Stimulated activated CD8-positive, alpha-beta memory T cell treated with anti-CD3 and anti-CD28 coated beads, Interleukin-4, amount 100 ng/mL, for 48 hours (primary cell): Measurements from ENCODE around the gene HBG2.

Experiments
- DNase-seq: peaks from one replicate; pipeline ENCODE4 v3.0.0-alpha.2; 2020

HBG2 gene

DNA sequence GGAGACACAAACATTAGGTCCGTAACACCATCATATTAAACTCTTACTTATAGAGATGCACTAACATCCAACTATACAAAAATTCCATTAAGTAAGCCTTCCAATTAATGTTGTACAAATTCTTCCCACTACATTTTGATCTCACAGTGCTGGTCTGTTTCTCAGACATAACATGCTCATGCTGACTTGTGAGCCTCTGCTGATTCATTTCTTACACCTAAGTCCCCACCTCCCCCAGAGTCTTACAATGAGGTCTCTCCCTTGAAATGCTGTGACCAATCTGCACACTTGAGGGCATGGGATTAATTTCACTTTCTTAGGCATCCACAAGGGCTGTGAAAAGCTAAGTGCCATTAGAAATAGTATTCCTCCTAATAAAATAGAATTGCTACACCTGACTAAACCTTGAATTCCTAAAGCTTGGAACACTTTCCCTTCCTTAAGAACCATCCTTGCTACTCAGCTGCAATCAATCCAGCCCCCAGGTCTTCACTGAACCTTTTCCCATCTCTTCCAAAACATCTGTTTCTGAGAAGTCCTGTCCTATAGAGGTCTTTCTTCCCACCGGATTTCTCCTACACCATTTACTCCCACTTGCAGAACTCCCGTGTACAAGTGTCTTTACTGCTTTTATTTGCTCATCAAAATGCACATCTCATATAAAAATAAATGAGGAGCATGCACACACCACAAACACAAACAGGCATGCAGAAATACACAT lies 6.9 kb downstream of the HBG2 start:
- no peak for DNase-seq

DNA sequence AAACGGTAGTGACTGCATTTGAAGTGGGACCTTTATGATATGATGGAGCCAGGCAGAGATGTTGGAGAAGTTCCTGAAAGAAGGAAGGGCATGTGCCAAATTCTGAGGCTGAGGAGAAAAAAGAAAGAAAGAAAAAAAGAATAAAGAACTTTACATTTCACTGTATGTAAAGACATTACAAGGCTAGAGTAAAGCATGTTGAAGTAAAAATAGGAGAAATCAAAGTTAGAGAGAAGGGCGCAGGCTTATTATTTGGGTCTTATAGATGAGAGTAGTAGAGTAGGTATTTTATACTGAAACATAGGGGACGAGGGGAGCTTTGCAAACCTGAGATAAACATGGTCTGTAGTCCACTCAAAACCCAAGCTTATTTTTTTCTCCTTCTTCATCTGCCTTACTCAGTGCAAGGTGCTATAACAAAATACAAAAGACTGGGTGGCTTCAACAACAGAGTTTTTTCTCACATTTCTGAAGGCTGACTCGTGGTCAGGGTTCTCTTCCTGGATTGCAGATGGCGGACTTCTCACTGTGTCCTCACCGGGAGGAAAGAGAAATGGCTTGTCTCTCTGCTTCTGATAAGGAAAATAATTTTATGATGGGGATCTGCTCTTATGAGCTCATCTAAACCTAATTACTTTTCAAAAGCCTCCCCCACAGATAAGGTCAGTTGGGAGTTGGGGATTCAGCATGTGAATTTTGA lies 7.7 kb downstream of the HBG2 start:
- DNase-seq: no peak

DNA sequence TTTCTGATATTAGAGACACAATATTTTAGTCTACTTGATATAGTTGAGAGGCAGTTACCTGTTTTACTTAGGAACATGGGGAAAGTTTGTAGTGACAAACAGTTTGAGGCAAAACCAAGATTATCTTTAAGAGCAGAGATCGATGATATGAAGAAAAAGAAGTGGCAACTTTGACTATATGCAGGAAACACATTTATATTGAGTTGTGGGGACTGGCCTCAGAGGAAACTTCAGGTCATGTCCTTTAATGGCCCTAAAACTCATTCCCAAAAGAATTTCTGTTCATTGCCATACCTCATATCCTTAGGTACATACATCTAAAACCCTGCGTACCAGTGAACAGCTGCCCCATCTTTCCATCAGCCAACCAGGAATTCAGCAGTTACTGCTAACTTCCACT lies 9.4 kb downstream of the HBG2 start:
- no peak for DNase-seq

DNA sequence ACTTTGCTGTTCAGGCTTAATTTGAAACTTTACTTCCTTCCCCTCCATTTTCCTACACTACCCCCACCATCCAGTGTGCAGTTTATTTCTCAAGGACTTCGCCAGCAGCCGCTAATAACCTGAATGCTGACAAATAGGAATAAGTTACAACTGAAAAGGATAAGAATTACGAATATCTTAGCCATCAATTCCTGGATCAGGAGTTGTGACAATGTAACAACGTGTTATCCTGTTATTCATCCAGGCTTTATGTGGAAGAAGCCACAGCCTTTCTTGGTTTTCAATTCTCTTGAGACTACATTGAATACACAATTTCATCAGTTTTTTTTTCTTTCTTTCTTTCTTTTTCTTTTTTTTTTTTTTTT lies 10.8 kb downstream of the HBG2 start:
- no peak for DNase-seq

DNA sequence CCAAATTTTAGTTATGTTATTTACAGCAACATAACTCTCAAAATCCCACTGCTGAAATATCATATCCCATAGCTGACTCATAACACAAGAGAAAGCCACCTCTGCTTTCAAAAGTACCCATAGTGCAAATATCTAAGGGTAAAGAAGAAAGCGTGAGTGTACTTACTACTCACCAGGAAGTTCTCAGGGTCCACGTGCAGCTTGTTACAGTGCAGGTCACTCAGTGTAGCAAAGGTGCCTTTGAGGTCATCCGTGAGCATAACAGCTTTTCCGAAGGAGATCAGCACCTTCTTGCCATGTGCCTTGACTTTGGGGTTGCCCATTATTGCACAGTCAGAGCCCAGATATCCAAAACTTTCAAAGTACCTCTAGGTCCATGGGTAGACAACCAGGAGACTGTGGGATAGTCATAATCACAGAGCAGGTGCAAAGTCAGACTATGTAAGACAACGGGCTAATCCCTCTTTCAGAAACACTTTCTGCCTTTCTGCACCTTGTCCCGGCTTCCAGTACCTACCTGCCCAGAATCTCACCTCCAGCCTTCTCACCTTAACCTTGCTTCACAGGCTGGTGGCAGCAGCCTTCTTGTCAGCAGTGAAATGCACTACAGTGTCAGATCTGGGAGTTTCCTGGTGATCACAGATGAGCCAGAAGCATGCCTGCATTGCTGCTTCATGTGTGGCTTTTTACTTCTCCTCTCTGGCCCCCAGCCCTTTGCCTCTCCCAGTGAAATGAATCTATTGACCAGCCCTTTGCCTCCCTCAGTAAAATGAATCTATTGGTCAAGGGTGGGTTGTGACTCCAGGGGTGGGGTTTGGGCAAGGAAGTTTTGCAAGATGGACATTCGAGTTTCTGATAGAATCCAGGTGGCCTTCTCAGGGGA lies 11.4 kb downstream of the HBG2 start:
- DNase-seq: no peak

DNA sequence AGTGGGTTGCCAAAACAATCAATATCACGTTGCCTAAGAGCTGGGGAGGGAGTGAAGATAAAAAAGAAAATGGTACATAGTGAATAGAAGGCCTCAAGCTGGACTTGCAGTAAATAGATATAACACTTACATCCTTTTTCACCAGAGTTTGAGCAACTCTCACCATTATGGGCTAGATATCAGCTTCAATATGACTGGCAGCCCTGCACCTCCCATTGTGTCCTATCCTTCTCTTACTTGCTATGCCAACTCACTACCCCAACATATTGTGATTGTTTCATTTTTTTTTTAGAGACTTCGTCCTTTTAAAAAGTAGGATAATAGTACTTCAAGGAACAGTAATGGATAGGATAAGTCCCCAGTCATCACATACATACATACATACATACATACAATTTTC lies 12.4 kb downstream of the HBG2 start:
- no peak for DNase-seq

DNA sequence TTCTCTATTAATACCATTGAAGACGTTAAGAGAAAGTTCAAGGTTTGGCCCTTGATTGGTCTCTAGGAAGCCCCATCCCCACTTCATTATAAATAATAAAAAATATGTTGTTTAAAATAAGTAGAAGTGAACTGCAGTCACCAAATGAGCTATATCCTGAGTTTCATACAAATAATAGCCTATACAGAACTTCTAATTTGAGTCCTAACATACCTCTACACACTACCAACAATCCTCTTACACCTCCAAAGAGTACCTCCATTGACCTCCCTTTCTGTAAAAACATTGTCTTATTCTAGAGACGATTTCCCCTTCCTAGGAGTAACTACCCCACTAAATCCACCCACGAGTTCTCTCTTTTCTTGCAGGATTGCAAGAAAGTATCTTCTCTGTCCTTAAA lies 13.1 kb downstream of the HBG2 start:
- DNase-seq: no peak

DNA sequence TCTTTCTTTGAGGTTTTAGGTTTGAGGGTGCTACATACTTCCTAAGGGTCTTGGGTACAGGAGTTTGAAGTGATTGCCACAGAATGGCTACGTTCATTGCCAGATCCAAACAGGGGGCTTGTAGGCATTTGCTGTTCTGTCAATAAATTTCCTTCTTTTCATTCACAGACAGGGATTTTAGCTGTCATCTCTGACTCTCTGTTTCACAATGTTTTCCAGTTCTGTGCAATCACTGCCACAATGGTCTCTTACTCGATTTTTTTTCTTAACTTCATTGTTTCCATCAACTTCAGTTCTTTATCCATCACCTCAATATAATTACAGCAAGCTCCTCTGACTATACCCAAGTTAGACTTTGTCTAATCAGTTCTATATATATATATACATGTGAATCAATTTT lies 14.1 kb downstream of the HBG2 start:
- no peak for DNase-seq

DNA sequence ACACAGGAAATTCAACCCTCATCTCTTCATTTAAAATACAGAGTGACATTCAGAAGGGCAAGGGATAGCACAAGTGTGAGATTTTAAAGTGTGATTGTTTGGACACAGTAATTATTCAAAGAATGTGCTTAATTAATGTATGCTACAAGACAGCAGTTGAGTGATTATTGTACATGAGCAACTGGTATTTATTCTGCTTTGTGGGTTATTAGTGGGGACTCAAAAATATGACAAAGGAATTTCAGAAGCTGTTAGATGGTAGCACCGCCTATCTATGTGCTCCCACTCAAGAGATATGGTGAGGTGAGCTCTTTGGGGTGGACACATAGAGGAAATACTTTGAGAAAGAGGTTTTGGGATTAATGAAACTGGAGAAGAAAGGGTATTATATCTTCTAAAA lies 14.5 kb downstream of the HBG2 start:
- DNase-seq: no peak

DNA sequence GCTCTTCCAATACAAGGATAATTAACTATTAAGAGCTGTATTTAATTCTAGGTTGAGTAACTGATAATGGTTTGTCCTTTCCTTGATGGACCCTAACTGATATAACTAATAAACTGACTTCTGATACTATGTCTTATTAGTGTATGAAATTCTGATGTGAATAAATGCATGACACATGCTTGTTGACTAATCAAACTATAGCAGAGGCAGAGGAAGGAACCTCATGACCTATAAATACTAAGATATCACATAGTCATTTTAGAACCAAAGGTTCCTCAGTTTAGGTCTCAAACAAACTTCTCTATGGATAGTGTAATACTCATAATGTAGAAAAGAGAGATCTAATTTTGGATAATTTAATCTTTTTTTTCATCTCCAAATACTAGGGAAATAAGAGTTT lies 15.5 kb downstream of the HBG2 start:
- no peak for DNase-seq

DNA sequence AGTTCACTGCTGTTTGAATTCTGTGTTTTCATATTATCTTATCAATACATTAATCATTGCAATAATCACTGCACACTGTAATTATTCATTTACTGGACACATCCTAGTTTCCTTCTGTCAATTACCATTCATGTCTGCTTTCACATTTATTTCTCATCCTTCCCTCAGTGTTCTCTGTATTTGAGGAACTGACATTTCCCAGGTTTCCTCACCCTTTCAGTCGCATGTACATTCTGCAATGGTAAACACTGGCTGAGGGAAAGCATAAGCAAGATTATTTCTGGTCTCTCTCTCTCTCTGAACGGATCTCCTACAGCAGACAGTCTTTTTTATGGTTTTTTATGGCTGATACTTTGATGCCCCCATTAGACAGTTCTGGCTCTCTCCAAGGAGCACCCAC lies 16.1 kb downstream of the HBG2 start:
- DNase-seq: no peak

DNA sequence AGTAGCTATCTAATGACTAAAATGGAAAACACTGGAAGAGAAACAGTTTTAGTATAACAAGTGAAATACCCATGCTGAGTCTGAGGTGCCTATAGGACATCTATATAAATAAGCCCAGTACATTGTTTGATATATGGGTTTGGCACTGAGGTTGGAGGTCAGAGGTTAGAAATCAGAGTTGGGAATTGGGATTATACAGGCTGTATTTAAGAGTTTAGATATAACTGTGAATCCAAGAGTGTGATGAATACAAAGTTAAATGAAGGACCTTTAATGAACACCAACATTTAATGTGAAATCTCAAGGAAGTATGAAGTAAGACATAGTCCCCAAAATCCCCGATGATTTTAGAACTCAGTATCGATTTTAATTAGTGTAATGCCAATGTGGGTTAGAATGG lies 17.2 kb downstream of the HBG2 start:
- DNase-seq: no peak

DNA sequence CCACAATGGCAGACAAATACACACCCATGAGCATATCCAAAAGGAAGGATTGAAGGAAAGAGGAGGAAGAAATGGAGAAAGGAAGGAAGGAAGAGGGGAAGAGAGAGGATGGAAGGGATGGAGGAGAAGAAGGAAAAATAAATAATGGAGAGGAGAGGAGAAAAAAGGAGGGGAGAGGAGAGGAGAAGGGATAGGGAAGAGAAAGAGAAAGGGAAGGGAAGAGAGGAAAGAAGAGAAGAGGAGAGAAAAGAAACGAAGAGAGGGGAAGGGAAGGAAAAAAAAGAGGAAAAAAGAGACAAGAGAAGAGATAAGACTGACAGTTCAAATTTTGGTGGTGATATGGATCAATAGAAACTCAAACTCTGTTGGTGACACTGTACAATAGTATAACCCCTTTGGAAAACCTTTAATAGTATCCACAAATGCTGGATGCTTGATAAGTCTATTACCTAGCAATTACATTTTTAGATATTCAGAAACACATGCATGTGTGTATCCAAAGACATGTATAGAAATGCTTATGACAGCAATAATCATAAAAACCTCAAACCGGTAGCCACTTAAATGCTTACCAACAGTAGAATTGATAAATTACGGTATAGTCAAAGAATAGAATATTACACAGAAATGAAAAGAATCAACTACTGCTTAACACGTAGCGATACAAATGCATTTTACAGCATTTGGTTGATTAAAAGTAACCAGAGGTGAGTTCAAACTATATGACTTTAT lies 19.1 kb downstream of the HBG2 start:
- DNase-seq: no peak

DNA sequence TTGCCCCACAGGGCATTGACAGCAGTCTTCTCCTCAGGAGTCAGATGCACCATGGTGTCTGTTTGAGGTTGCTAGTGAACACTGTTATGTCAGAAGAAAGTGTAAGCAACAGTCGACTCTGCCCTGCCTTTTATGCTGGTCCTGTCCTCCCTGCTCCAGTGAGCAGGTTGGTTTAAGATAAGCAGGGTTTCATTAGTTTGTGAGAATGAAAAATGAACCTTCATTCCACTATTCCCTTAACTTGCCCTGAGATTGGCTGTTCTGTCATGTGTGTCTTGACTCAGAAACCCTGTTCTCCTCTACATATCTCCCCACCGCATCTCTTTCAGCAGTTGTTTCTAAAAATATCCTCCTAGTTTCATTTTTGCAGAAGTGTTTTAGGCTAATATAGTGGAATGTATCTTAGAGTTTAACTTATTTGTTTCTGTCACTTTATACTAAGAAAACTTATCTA lies 20.2 kb downstream of the HBG2 start, which contains the start of gene HBD:
Gene HBD, minus strand, starts transcription at position 103 of the 454 bp plus-strand sequence. Its CDS starts 50 bp downstream, at position 53.
- no peak for DNase-seq

DNA sequence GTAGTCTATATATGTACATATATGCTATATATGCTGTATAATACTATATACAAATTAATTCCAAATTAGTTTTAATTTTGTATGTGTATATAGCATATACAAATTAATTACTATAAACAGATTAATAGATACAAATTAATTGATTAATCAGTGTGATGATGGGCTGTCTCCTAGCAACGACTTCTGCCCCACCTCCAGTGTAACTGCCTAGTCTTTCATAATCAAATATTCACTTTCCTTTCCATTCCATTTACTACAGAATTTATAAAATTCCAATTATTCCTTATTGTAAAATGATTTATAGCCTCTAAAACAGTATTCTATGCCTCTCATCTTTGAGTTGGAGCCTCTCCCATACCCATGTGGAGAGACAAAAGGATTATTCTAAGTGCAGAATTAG lies 21.3 kb downstream of the HBG2 start:
- no peak for DNase-seq

DNA sequence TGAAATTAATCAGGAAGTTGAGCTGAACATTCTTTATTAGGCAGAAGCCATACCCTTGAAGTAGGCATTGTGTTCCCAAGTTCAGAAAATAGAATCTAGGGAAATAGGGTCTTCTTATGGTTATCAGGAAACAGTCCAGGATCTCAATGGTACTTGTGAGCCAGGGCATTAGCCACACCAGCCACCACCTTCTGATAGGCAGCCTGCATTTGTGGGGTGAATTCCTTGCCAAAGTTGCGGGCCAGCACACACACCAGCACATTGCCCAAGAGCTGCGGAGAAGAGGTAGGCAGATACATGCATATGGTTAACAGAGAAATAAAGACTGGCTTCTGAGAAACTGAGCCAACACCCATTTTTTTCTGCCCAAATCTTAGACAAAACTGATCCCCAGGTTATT lies 21.8 kb downstream of the HBG2 start:
- no peak for DNase-seq

DNA sequence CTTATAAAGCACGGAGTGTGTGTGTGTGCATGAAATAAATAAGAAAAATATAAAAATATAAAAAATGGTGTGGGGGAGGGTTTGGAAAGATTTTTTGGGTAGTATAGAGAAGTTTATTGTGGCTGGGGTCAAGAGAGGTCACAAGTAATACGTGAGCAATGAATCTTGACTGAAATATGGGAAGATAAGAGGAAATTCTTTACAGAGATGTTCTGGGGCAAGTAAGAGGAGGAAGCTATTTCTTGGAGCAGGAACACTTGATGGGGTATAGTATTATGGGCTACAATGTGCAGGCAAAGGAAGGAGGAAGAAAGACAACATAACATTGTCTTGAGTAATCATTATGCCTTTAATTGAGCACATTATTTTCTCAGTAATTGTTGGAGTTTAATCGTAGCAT lies 22.4 kb downstream of the HBG2 start:
- DNase-seq: no peak

DNA sequence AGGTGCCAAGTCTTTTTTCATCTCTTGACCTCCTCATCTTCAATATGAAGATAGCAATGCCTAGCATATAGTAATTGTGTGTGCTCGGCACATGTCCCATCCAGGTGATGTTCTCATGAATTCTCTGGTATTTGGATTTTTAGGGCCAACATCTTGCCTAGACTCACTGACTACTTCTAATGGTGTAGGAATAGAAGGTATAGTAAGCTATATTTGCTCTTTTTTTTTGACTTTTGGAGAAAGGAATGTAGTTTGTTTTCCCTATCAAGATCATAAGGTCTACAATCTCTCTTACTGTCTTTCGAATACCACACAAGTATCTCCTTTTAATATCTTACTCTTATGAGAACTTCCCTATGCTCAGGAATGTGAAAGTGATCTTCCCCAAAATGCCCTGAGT lies 23.5 kb downstream of the HBG2 start:
- DNase-seq: no peak

DNA sequence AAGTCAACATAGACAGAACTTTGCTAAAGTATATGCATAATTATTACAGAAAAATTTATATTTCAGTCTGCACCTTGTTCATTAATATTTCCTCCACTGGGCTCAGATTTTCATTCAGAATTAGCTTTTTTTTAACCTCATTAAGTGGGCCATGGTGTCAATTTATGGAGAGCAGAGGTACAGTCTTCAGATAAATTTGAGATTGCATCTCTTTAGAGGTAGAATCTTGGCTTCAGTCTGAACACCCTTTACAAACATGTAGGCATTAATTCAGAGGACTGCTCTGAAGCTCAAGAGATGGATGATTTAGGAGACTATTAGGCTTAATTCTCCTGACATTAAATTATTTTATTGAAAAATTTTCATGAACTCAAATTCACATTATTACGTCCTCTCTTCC lies 24.3 kb downstream of the HBG2 start:
- DNase-seq: no peak

DNA sequence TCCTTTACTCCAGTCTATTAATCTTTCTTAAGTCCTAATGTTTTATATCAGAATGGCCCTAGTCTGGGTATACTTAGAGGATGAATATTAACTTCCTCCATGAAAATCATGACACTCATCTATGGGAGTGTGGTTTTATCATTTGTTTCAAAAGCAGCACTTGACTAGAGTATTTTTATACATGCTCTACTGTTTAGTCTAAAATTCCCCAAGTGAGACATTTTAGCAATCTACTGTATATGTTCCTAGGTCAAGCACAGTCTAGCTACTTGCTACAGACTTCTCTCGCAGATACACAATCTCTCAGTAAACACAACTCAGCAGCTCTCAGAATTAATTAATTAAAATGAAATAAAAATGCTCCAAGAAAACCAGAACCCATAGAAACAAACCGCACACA lies 24.8 kb downstream of the HBG2 start:
- DNase-seq: no peak

DNA sequence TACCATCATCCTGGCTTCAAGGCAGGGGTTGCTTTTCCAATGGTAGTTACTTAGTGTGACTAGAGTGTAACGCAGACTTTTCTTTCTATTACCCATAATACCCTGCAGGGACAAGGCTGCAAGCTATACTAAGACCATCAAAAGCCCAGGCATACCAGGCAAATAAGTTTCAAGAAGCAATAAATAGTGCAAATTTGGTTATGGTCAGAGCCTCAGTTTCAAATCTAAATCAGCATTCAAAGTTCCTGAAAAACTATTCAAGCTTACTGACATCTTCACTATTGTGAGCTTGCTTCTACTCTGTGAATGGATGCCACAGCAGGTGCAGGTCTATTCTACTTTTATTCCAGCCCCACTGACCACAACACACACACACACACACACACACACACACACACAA lies 25.2 kb downstream of the HBG2 start:
- DNase-seq: no peak

DNA sequence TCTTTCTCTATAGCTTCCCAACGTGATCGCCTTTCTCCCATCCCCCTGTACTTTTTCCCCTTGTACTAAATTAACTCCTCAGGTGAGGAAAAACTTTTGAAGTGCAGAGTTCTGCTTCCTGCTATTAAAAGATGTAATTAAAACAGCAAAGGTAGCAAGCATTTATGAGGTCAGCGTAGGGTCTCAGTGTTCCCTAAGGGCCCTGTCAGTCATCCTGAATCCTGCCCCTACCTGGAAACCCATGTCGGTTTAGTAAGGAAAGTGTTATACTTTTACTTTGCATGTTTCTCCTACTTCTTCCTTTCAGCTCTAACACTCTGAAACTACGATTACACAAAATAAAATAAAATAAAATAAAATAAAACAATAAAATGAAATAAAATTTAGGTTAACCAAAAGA lies 26.5 kb downstream of the HBG2 start:
- no peak for DNase-seq

DNA sequence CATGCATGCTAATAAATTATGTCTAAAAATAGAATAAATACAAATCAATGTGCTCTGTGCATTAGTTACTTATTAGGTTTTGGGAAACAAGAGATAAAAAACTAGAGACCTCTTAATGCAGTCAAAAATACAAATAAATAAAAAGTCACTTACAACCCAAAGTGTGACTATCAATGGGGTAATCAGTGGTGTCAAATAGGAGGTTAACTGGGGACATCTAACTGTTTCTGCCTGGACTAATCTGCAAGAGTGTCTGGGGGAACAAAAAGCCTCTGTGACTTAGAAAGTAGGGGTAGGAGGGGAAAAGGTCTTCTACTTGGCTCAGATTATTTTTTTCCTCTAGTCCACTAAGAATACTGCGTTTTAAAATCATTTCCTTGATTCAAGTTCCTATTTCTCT lies 26.9 kb downstream of the HBG2 start:
- DNase-seq: no peak
